Endothelial cell of umbilical vein (primary cell): ENCODE results near the gene SWAP70. TPM values are rescaled to one million over a fixed set of nuclear protein-coding genes. Genes with fewer than 3 reads are reported as not detected.

Experiments used
- BruUV-seq: library from RNA; stranded (reverse); fragments of 400-500 nt; replicated peaks from 2 replicates; lab custom pipeline; 2021; lab: Mats Ljungman, UMichigan
- CTCF ChIA-PET: fragments of 300-600, 350-600 bp; sonication (Branson Sonifier 250); formaldehyde crosslinking; loops from one replicate; lab custom pipeline; 2021; ENCODE audit warnings: antibody characterized with exemption, inconsistent platforms; lab: Charles Lee
- POLR2A ChIA-PET: fragments of 300-600, 350-600 bp; sonication (Branson Sonifier 250); formaldehyde crosslinking; loops from one replicate; lab custom pipeline; 2021; ENCODE audit warnings: antibody characterized with exemption, inconsistent platforms; lab: Charles Lee
- DNase-seq: peaks from one replicate; pipeline ENCODE4 v3.0.0-alpha.2; 2011; ENCODE audit warnings: low read depth, low spot score
- FAIRE-seq: peaks from 2 replicates; lab custom pipeline; 2011; peaks lifted over from hg19 to GRCh38; lab: Jason Lieb, UNC
- H2AFZ ChIP-seq: 2 replicates; pipeline ENCODE4 v1.6.0; 2012; ENCODE audit warnings: low read depth, low read length, control low read depth, inconsistent platforms
- H3K27ac ChIP-seq: 2 replicates; pipeline ENCODE4 v1.5.1; 2011; ENCODE audit warnings: low read depth, mild to moderate bottlenecking, control low read depth, low read length, moderate library complexity; ENCODE audit not compliant: insufficient read depth
- H3K27me3 ChIP-seq, 2 experiments: 2 replicates each; pipeline versions ENCODE4 v1.6.0 to v1.6.1; 2011; ENCODE audit warnings: low read length in 2 of 2, mixed read lengths in 1 of 2; ENCODE audit not compliant: control insufficient read depth in 2 of 2, insufficient read depth in 2 of 2
- H3K36me3 ChIP-seq, 2 experiments: 2 replicates in 1 of 2; 3 replicates in 1 of 2; pipeline ENCODE4 v1.5.1; 2011; ENCODE audit warnings: low read length in 2 of 2, mild to moderate bottlenecking in 1 of 2, moderate library complexity in 1 of 2; ENCODE audit not compliant: control insufficient read depth in 2 of 2, insufficient read depth in 2 of 2; ENCODE audit errors: extremely low read depth in 1 of 2
- H3K4me1 ChIP-seq: 3 replicates; pipeline ENCODE4 v1.5.1; 2011; ENCODE audit warnings: mild to moderate bottlenecking, low read length; ENCODE audit not compliant: control insufficient read depth, insufficient read depth; ENCODE audit errors: extremely low read depth
- H3K4me2 ChIP-seq: 2 replicates; pipeline ENCODE4 v1.6.1; 2011; ENCODE audit warnings: low read length, control low read depth, mixed read lengths; ENCODE audit not compliant: insufficient read depth
- H3K4me3 ChIP-seq, 3 experiments: fragments of 200-600 bp in 1 of 3; sonication (generic), shearing (Covaris generic) in 1 of 3; replicated peaks in 1 of 3; 2 replicates each; pipeline ENCODE4 v1.5.1; 2011 to 2016; ENCODE audit warnings: control low read depth in 3 of 3, low read length in 3 of 3, mild to moderate bottlenecking in 2 of 3, inconsistent platforms in 1 of 3, low read depth in 1 of 3, moderate library complexity in 1 of 3; ENCODE audit not compliant: insufficient read depth in 1 of 3
- H3K79me2 ChIP-seq: 2 replicates; pipeline ENCODE4 v1.6.0; 2012; ENCODE audit warnings: low read length, inconsistent platforms; ENCODE audit not compliant: control insufficient read depth, insufficient read depth
- H3K9ac ChIP-seq: replicated peaks from 2 replicates; pipeline ENCODE3; 2011; ENCODE audit warnings: low read length, control low read depth; ENCODE audit not compliant: insufficient read depth; ENCODE audit errors: extremely low read depth
- H3K9me1 ChIP-seq: replicated peaks from 3 replicates; pipeline ENCODE4 v1.6.0; 2011; ENCODE audit warnings: mild to moderate bottlenecking, low read length; ENCODE audit not compliant: control insufficient read depth, insufficient read depth; ENCODE audit errors: extremely low read depth
- H3K9me3 ChIP-seq: replicated peaks from 2 replicates; pipeline ENCODE4 v1.5.1; 2012; ENCODE audit warnings: low read length, inconsistent platforms; ENCODE audit not compliant: control insufficient read depth, insufficient read depth
- H4K20me1 ChIP-seq: replicated peaks from 2 replicates; pipeline ENCODE3; 2011; ENCODE audit warnings: mild to moderate bottlenecking, low read length; ENCODE audit not compliant: control insufficient read depth, insufficient read depth; ENCODE audit errors: extremely low read depth
- EZH2 ChIP-seq: IDR thresholded peaks from 2 replicates; pipeline ENCODE4 v1.6.1; 2012; ENCODE audit warnings: borderline replicate concordance, low read depth, mild to moderate bottlenecking, moderate library complexity, low read length, inconsistent platforms; ENCODE audit not compliant: severe bottlenecking
- GATA2 ChIP-seq: IDR thresholded peaks from 2 replicates; pipeline ENCODE4 v1.7.0; 2011; ENCODE audit warnings: low read depth, mild to moderate bottlenecking, moderate library complexity, mixed read lengths, low read length; ENCODE audit not compliant: insufficient read length, insufficient read depth
- JUN ChIP-seq: IDR thresholded peaks from 2 replicates; pipeline ENCODE4 v1.6.1; 2011; ENCODE audit warnings: borderline replicate concordance, low read depth; ENCODE audit not compliant: insufficient read length, insufficient read depth
- MYC ChIP-seq: IDR thresholded peaks from one replicate; pipeline ENCODE4 v1.6.1; 2011; ENCODE audit warnings: mild to moderate bottlenecking, low read depth, low read length
- POLR2A ChIP-seq: IDR thresholded peaks from 2 replicates; pipeline ENCODE4 v1.6.1; 2012; ENCODE audit warnings: low read depth, mild to moderate bottlenecking, control low read depth, low read length
- POLR2AphosphoS5 ChIP-seq: IDR thresholded peaks from 2 replicates; pipeline ENCODE4 v1.6.1; 2012; ENCODE audit warnings: low read depth, mild to moderate bottlenecking, control low read depth, low read length, moderate library complexity; ENCODE audit not compliant: insufficient read depth
- dilution Hi-C: fragments of 300-500 bp; cut with MboI; formaldehyde crosslinking; loops from one replicate; pipeline ENCODE4 v1.15.0; 2019; ENCODE audit warnings: low sequenced_read_pairs; ENCODE audit not compliant: extremely low pct_ligation_motif_present
- intact Hi-C: fragments of 100-400 bp; cut with micrococcal nuclease; formaldehyde crosslinking; loops from one replicate; pipeline ENCODE4 v1.10.0; 2022
- polyA plus RNA-seq, 4 experiments: library from polyadenylated mRNA; depleted of rRNA in 3 of 4; stranded (reverse) in 3 of 4; unstranded in 1 of 4; fragments of >200 nt; gene quantifications; 2 replicates each; pipeline versions ENCODE4 v1.2.1 to v1.2.3, GENCODE V29; 2011 to 2012; ENCODE audit warnings: missing spikeins in 1 of 4
- total RNA-seq: library from RNA; stranded (reverse); gene quantifications from 2 replicates; pipeline ENCODE4 v1.2.3, GENCODE V29; 2021
- TF ChIP-seq, protein P1 (sequence below), 2 donors: IDR thresholded peaks; 1 replicate in 1 of 2; 2 replicates in 1 of 2; pipeline ENCODE4 v1.5.1; 2011; ENCODE audit warnings: low read length in 2 of 2, mild to moderate bottlenecking in 2 of 2, moderate library complexity in 2 of 2, control low read depth in 1 of 2, inconsistent platforms in 1 of 2, low read depth in 1 of 2; ENCODE audit not compliant: insufficient read depth in 1 of 2; ENCODE audit errors: extremely low read depth in 1 of 2
- TF ChIP-seq, protein P2 (sequence below): IDR thresholded peaks from 2 replicates; pipeline ENCODE4 v1.6.1; 2011; ENCODE audit not compliant: insufficient read depth, insufficient read length

SWAP70 gene
- total and polyA plus RNA-seq, 2 donors (not counting 3 experiments of a cell fraction or from before 2014, with no cell fraction given), result 52.5 to 165 TPM

DNA sequence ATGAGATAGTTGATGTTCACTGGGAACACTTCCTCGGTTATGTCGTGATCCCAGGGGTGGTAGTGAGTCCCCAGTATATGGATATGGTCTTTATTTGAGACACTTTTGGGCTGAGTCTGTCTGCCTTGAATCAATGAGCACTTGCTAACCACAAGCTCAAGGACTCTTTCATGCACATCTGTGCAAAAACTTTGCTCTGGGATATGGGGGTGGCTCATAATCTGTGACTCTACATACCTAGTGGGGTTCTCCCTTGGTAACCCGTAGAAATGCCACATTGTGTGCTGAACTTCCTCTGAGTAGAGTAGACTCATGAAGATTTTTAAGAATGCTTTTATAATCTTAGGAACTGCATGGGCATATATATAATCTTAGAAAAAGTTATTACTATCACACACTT lies 69.3 kb downstream of the SWAP70 start:
- dilution Hi-C loops (loop anchor here (25.0 kb wide), 1 partner anchor 121 kb away; no protein-coding TSS in a partner anchor), intact Hi-C loops (loop anchor here (5.0 kb wide), 1 partner anchor 271 kb away; the partner anchor contains the start of gene ZNF143)
- H3K27ac ChIP-seq, result no peak overlapping the region
- peaks cover 48% of the 10 kb centered on the region for H3K79me2 ChIP-seq
- no TSS peak for BruUV-seq
- H3K4me3 ChIP-seq, result no peak overlapping the region
- FAIRE-seq (no peak), DNase-seq (no peak)
- no peaks in the 10 kb centered on the region for H3K4me1 ChIP-seq
- H2AFZ ChIP-seq, result no peak overlapping the region
- CTCF ChIA-PET, result interaction anchor here (1.5 kb wide), 1 partner anchor 15 kb away, joined by 4 read pairs; no protein-coding TSS in a partner anchor
- H3K27me3 ChIP-seq, result no peaks in the 10 kb centered on the region
- H4K20me1 ChIP-seq, result no peaks in the 10 kb centered on the region
- no peak overlapping the region for H3K9ac ChIP-seq
- TF ChIP-seq EZH2 (no peak), POLR2AphosphoS5 (no peak), JUN (no peak), POLR2A (no peak), GATA2 (no peak), MYC (no peak)
- TF ChIP-seq, protein P1, sequence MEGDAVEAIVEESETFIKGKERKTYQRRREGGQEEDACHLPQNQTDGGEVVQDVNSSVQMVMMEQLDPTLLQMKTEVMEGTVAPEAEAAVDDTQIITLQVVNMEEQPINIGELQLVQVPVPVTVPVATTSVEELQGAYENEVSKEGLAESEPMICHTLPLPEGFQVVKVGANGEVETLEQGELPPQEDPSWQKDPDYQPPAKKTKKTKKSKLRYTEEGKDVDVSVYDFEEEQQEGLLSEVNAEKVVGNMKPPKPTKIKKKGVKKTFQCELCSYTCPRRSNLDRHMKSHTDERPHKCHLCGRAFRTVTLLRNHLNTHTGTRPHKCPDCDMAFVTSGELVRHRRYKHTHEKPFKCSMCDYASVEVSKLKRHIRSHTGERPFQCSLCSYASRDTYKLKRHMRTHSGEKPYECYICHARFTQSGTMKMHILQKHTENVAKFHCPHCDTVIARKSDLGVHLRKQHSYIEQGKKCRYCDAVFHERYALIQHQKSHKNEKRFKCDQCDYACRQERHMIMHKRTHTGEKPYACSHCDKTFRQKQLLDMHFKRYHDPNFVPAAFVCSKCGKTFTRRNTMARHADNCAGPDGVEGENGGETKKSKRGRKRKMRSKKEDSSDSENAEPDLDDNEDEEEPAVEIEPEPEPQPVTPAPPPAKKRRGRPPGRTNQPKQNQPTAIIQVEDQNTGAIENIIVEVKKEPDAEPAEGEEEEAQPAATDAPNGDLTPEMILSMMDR (IDR thresholded peaks at IDR 0.05; ENCODE audit: extremely low read depth in 1 of 2, insufficient read depth in 1 of 2, low read depth in 1 of 2, low read length in 2 of 2), result no peak
- TF ChIP-seq, protein P2, sequence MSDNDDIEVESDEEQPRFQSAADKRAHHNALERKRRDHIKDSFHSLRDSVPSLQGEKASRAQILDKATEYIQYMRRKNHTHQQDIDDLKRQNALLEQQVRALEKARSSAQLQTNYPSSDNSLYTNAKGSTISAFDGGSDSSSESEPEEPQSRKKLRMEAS, result no peak
- H3K4me2 ChIP-seq, result no peak overlapping the region
- H3K9me3 ChIP-seq, result no peaks in the 10 kb centered on the region
- POLR2A ChIA-PET, result no interaction called here
- H3K36me3 ChIP-seq, result peaks cover 22 to 35% of the 10 kb centered on the region in 2 experiments
- H3K9me1 ChIP-seq, result no peaks in the 10 kb centered on the region
